ENCODE data around the gene MATN1.
A peak's percentile ranks its signal among the peaks of the same experiment; 100 is the strongest.

MATN1 gene

DNA sequence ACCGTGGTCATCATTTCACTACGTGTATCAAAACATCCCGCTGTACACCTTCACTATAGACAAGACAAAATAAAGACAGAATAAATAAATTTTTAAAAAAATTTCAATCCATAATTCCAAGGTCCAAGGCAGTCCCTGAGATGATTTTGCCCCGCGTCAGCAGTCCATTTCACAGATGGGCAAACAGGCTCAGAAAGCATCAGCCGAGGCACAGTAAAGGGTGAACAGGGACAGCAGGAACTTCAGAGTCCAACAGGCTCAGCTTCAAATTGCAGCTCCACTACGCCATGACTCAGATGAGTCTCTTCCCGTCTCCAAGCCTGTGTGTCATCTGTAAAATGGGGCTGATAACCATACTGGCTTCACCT lies 15.0 kb downstream of the MATN1 start:
- peaks cover 64% of the 10 kb centered on the region for H3K27me3 Mint-ChIP-seq
- H3K4me3 Mint-ChIP-seq: no peak overlapping the region
- no peak overlapping the region for H3K27ac Mint-ChIP-seq
- no peak for ATAC-seq
- no peaks in the 10 kb centered on the region for H3K36me3 Mint-ChIP-seq
- peaks cover 8% of the 10 kb centered on the region for H3K4me1 Mint-ChIP-seq
- no peaks in the 10 kb centered on the region for H3K9me3 Mint-ChIP-seq

DNA sequence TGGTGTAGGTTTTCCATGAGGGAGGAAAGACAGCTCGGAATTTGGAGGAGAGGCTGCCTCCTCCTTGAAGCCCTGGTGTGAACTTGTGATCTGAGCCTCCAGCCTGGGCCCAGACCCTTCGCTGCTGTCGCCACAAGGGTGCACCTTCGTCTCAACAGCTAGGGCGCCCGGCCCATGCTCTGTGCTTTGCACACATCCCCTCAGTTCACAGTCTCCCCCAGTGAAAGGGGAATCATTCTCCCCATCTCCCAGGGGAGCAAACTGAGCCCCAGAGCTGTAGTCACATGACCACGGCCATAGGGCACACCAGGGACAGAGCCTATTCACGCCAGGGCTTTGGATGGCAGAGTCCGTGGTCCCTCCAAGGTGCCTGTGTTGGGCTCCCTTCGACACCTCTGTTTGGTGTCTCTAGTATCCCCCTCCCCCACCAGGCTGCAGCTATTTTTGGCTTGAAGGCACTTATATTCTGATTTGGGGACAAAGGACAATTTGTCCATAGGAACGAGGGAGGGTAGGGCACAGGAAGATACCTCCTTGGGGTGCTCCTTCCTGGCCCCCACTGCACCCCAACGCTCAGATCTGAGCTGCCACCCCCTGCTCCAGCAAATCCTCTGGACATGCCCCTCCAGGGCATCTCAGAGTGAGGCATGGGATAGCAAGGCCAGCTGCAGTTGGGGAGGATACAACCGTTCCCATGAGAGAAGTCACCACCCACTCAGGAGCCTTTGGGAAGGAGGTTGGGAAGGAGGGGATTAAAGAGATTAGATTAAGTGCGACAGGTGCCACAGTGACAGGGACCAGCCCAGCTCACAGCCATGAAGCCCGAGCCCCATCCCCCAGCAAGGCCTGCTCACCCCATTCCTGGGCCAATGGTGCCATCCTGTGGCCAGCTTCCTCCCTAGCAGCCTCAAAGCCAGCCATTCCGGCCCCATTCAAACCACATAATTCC lies 15.7 kb downstream of the MATN1 start:
- H3K9me3 Mint-ChIP-seq: no peaks in the 10 kb centered on the region
- peak; percentile 74 for ATAC-seq
- H3K27me3 Mint-ChIP-seq: peaks cover 57% of the 10 kb centered on the region
- no peaks in the 10 kb centered on the region for H3K36me3 Mint-ChIP-seq
- H3K4me1 Mint-ChIP-seq: peaks cover 8% of the 10 kb centered on the region
- H3K4me3 Mint-ChIP-seq: no peak overlapping the region
- H3K27ac Mint-ChIP-seq: no peak overlapping the region

DNA sequence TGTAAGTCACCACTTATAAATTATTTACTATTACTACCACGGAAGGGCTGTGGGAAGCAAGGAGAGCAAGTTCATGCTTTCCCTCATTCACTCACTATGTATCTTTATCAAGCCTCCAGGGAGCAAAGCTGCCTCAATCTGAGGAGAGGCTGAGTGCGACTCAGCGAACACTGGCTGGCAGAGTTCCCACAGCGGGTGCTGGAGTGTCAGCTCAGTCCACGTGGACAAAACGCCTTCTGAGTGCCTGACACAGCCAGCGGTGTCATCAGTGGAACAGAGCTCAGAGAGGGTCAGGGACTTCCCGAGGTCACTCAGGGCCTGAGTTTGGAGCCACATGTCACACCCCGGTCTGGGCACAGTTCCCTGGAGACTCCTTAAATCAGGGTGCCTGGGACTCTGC lies 16.9 kb downstream of the MATN1 start:
- ATAC-seq: no peak
- Mint-ChIP-seq H3K4me1 (peaks cover 8% of the 10 kb centered on the region), H3K9me3 (no peaks in the 10 kb centered on the region), H3K36me3 (no peaks in the 10 kb centered on the region), H3K27me3 (peaks cover 45% of the 10 kb centered on the region), H3K4me3 (no peak overlapping the region), H3K27ac (no peak overlapping the region)

DNA sequence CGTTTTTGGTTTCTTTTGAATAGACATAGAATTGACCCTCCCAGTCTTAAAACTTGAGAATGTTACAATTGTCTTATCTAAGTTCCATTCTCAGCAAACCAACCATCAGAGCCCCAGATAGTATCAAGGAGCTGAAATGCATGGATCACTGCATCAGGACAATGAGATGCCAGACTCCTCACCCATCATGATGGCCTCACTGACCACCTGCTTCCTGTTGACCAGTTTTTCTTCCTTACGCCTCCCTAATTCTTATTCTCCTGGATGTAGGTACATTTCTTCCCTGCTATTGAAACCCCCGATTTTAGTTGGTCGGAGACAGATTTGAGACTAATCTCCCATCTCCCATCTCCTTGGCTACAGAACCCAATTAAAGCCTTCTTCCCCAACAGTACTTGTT lies 17.7 kb downstream of the MATN1 start:
- Mint-ChIP-seq H3K36me3 (no peaks in the 10 kb centered on the region), H3K4me1 (peaks cover 8% of the 10 kb centered on the region), H3K4me3 (no peak overlapping the region)

DNA sequence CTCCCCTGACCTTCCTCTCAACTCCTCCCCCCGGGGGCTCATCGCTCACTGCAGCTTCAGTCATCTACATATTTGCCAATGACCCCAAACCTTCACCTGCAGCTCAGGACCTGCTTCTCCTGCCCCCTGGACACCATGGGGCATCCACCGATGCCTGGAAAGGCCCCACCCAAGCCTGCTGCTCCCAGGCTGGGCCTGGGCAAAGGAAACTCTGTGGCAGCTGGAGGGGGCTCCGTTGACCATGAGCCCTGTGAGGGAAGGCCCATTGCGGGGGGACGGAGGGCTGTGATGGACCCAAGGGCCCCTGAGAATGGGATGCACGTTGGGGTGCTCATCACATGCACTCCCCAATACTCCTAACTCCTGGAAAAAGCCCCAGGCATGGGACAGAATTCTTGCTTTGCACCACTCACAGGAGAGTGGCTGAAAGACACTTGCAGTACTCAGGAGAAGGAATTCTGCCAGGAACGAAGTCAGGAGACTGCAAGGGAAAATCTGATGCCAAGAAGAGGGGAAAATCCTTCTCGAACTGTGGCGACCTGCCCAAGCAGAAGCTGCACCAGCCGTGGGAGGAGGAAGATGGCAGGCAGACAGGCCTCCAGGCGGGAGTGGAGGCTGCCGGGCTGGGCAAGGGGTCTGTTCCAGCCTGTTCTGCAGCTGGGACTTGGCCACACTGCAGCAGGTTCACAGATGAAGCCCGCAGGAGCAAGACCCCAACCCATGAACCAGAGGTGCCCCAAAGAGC lies 18.4 kb downstream of the MATN1 start:
- Mint-ChIP-seq H3K4me3 (no peak overlapping the region), H3K9me3 (no peaks in the 10 kb centered on the region), H3K36me3 (no peaks in the 10 kb centered on the region), H3K27me3 (peaks cover 38% of the 10 kb centered on the region), H3K4me1 (peaks cover 8% of the 10 kb centered on the region), H3K27ac (no peak overlapping the region)
- no peak for ATAC-seq

More for the DNA sequence above, 17.7 kb downstream of the MATN1 start:
- Mint-ChIP-seq H3K27ac (no peak overlapping the region), H3K27me3 (peaks cover 38% of the 10 kb centered on the region), H3K9me3 (no peaks in the 10 kb centered on the region)
- ATAC-seq: no peak

DNA sequence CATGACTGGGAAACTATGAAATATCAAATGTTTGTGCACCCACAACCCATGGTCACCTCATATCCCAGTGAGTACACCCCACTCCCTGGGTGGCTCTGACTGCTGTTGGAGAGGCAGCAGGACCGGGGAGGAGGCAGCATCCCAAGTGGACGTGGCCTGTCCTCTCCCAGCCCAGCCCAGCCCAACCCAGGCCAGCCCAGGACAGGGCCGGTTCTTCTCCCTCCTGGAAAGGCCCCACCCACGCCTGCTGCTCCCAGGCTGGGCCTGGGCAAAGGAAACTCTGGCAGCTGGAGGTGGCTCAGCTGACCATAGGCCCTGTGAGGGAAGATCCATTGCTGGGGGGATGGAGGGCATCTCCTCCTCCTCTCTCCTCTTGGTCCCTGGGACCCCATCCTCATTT lies 19.1 kb downstream of the MATN1 start:
- Mint-ChIP-seq H3K4me3 (no peak overlapping the region), H3K9me3 (no peaks in the 10 kb centered on the region), H3K27ac (no peak overlapping the region), H3K4me1 (peaks cover 8% of the 10 kb centered on the region), H3K27me3 (peaks cover 35% of the 10 kb centered on the region), H3K36me3 (no peaks in the 10 kb centered on the region)
- ATAC-seq: no peak

DNA sequence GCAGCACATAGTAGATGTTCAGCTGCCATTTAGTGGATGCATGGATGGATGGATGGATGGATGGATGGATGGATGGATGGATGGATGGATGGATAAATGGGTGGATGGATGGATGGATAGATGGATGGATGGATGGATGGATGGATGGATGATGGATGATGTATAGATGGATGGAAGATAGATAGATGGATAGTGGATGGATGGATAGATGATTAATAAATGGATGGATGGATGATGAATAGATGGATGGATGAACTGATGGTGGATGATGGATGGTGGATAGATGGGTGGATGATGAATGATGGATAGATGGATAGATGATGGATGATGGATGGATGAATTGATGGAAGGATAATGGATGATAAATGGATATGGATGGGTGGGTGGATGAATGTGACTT lies 20.6 kb downstream of the MATN1 start:
- Mint-ChIP-seq H3K36me3 (no peaks in the 10 kb centered on the region), H3K4me3 (no peak overlapping the region), H3K27ac (no peak overlapping the region), H3K4me1 (no peaks in the 10 kb centered on the region), H3K27me3 (peaks cover 21% of the 10 kb centered on the region), H3K9me3 (no peaks in the 10 kb centered on the region)
- ATAC-seq: no peak

DNA sequence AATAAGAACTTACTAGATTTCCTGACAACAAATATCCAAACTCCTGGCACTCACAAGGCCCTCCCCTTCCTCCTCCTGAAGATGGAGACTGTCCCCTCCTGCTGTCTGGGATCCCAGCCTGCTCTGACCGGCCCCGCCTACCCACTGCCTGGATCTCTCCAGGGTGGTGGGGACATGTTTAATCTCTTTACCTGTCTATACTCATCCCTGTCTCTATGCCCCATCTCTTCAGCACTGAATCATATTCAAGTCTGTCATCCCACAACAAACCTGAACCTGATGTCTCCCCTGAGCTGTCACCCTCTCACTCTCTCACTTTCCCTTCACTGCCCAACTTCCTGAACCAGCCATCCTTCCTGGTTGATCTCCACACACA lies 22.1 kb downstream of the MATN1 start:
- Mint-ChIP-seq H3K36me3 (no peaks in the 10 kb centered on the region), H3K27ac (no peak overlapping the region), H3K4me3 (no peak overlapping the region), H3K9me3 (no peaks in the 10 kb centered on the region), H3K4me1 (no peaks in the 10 kb centered on the region), H3K27me3 (peaks cover 10% of the 10 kb centered on the region)
- no peak for ATAC-seq

DNA sequence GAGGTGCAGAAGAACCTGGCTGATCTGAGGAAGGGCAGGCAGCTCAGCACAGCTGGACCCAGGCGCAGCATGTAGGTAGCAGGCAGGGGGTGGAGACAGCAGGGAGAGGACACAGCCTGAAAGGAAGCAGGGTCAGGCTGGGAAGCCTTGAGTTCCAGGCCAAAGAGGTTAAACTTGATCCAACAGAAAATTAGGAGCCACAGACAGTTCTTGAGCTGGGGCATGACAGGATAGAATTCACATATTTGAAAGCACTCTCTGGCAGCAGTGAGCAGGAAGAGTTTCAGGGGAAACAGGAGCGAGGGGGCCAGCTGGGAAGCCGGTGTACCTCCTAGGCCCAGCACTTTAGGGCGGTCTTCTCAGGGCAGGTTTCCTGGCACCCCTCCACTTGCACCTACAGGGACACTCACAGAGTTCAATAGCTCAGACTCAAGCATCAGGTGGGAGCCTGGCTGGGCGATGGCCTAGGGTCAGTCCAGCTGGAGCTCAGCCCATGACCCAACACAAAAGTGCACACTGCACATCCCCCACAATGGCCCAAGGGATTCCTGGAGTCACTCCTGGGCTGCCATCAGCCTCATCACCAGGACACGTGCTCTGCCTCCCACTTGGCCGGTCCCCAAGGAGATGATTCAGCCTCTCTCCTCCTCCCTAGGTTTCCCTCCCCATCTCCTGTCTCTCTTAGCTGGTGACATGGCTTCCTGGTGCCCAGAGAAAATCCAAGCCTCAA lies 22.7 kb downstream of the MATN1 start:
- no peak for ATAC-seq
- no peaks in the 10 kb centered on the region for H3K9me3 Mint-ChIP-seq
- H3K4me3 Mint-ChIP-seq: no peak overlapping the region
- H3K36me3 Mint-ChIP-seq: no peaks in the 10 kb centered on the region
- peaks cover 14% of the 10 kb centered on the region for H3K27me3 Mint-ChIP-seq
- no peak overlapping the region for H3K27ac Mint-ChIP-seq
- no peaks in the 10 kb centered on the region for H3K4me1 Mint-ChIP-seq

DNA sequence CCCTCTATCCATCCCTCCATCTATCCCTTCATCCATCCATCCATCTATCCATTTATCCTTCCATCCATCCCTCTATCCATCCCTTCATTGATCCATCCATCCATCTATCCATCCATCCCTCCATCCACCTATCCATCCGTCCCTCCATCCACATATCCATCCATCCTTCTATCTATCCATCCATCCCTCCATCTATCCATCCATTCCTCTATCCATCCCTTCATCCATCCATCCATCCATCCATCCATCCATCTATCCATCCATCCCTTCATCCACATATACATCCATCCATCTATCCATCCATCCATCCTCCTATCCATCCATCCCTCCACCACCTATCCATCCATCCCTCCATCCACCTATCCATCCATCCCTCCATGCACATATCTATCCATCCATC lies 23.6 kb downstream of the MATN1 start:
- Mint-ChIP-seq H3K4me1 (no peaks in the 10 kb centered on the region), H3K36me3 (no peaks in the 10 kb centered on the region), H3K27me3 (peaks cover 19% of the 10 kb centered on the region), H3K4me3 (no peak overlapping the region), H3K27ac (no peak overlapping the region), H3K9me3 (no peaks in the 10 kb centered on the region)
- ATAC-seq: no peak

DNA sequence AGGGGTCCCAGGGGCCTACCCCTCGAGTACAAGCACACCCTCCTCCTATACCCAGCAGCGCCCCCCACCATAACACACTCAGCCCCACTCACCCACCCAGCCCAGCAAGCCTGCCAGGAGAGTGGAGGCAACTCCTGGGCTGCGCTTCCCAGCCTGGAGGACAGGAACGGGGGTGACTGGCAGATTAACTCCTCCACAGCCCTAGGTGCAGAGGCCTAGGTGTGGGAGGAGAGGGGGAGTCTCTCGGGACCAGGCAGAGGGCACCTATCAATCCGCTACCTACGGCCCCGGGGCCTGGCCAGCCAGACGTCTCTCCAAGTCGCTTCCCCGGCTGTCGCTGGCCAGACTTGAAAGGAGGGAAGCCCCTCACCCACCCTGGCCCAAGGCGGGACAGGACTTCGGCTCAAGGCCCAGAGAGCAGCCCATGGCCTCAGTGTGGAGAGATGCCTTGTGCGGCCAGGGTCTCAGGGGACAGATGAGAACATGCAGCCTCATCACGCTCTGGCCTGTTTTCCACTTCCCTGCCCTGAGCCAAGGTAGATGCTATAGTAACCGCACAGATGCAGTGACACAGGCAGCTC lies 24.9 kb downstream of the MATN1 start:
- no peaks in the 10 kb centered on the region for H3K4me1 Mint-ChIP-seq
- H3K9me3 Mint-ChIP-seq: no peaks in the 10 kb centered on the region
- no peak for ATAC-seq
- peaks cover 19% of the 10 kb centered on the region for H3K27me3 Mint-ChIP-seq
- no peak overlapping the region for H3K4me3 Mint-ChIP-seq
- no peak overlapping the region for H3K27ac Mint-ChIP-seq
- no peaks in the 10 kb centered on the region for H3K36me3 Mint-ChIP-seq

DNA sequence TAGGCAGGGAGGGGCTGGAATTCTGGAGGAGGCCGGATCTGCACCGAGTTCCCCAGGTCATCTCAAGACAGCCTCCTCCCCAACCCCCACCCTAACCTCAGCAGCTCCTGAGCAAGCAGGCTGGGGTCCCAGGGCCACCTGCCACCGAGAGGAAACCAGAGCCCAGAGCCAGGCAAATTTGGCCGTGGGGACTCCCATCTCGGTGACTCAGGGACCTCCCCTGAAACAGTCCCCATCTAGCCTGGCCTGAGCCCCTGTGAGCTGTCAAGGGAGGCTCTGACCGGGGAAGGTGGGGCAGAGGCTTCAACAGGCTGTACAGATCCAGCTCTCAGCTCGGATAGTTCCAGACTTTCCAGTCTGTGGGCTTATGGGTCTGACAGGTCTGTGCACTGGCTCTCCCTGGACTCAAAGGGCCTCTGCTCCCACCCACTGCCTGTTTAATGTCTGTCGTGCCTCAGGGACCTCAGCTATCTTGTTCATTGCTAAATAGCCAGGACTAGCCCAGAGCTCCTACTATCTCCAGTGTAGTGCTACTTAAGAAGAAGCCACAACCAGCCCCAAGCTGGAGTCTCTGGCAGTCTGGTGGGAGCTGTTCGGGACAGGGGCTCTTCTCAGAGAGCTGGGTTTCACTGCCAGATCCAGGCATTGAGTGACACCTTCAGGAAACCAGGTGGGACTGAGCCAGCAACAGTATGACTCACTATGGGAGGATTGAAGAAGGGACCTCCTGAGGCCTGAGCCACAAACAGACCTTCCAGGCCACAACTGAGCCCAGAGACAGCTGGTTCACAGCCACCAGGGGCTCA lies 25.6 kb downstream of the MATN1 start:
- no peak overlapping the region for H3K4me3 Mint-ChIP-seq
- peaks cover 2% of the 10 kb centered on the region for H3K4me1 Mint-ChIP-seq
- H3K27ac Mint-ChIP-seq: no peak overlapping the region
- peaks cover 21% of the 10 kb centered on the region for H3K27me3 Mint-ChIP-seq
- peak; percentile 50 for ATAC-seq
- no peaks in the 10 kb centered on the region for H3K9me3 Mint-ChIP-seq
- H3K36me3 Mint-ChIP-seq: no peaks in the 10 kb centered on the region

DNA sequence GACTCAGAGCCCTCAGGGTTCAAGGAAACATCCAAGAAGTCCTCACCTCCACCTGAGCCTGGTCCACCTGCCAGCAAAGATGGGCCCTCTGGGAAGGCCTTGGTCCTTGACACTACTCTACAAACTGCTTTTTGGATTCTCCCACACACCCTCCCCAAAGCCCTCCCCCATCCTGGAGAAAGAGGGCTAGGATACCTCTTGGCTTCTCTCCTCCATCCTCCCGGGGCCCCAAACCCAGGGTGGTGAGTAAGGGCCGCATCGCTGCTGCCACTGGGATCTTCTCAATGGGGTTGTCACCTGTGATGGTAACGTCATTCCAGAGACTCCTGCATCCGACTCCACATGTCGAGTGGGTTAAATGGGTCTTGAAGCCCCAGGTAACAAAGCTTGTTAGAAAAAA lies 26.6 kb downstream of the MATN1 start:
- no peak overlapping the region for H3K27ac Mint-ChIP-seq
- peaks cover 10% of the 10 kb centered on the region for H3K4me1 Mint-ChIP-seq
- H3K4me3 Mint-ChIP-seq: no peak overlapping the region
- peaks cover 31% of the 10 kb centered on the region for H3K27me3 Mint-ChIP-seq
- H3K9me3 Mint-ChIP-seq: peaks cover 2% of the 10 kb centered on the region
- H3K36me3 Mint-ChIP-seq: no peaks in the 10 kb centered on the region
- ATAC-seq: no peak

DNA sequence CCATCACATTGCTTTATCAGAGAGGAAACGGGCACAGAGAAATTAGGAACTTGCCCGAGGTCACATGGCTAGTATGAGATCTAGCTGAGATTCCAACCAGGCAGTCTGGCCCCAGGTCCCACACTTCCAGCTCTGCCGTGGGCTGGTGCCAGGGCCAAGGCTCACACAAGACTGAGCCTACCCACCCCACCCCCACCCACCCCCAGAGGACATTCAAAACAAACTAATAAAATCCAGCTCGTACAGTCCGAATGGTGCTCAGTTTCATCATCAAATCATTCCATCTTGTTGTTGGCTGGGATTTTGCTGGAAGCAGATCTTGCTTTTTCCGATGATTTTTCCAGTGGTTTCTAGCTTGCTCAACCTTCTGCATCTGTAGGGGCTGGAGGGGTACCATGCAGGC lies 27.9 kb downstream of the MATN1 start:
- no peaks in the 10 kb centered on the region for H3K36me3 Mint-ChIP-seq
- no peak overlapping the region for H3K4me3 Mint-ChIP-seq
- peaks cover 37% of the 10 kb centered on the region for H3K27me3 Mint-ChIP-seq
- H3K4me1 Mint-ChIP-seq: peaks cover 10% of the 10 kb centered on the region
- peaks cover 2% of the 10 kb centered on the region for H3K9me3 Mint-ChIP-seq
- no peak overlapping the region for H3K27ac Mint-ChIP-seq
- ATAC-seq: no peak
